GM21825 (cell line): ENCODE measurements around the gene MRPL37.

ENCODE experiments used
- ATAC-seq: cut with Tn5 transposase; IDR thresholded peaks from one replicate; pipeline ENCODE4 v1.9.1; 2021; ENCODE audit warnings: mild to moderate bottlenecking, moderate library complexity; ENCODE audit not compliant: unreplicated experiment

The MRPL37 gene

DNA sequence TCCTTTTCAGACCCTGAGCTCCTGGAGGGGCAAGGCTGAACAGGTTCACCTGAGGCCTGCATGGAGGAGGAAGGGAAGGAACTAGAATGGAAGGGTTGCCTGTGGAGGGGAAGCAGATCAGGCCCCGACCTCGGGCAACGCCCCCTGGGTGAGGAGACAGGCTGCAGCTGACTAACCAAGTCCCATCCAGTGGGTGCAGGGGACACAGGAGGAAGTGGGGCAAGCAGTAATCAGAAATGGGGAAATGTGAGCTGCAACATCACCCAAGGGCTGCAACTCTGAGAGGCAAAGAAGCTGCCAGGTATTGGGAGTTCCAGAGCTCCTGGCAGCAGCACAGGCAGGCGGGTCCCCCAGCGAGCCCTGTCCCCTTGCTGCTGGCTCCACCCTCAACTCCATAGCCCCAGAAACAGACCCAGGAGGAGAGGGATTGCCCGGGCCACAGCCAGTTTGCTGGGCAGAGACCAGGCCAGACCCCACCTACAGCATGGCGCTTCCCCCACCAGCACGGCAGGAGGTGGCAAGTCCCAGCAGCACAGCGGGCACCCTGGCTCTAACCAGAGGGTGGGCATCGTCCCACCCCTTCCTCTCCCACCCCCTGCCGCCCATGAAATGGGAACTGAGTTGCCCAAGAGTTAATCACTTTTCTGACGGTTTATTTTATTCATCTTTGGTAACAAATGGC lies 38.5 kb downstream of the MRPL37 start:
- ATAC-seq, result no peak

DNA sequence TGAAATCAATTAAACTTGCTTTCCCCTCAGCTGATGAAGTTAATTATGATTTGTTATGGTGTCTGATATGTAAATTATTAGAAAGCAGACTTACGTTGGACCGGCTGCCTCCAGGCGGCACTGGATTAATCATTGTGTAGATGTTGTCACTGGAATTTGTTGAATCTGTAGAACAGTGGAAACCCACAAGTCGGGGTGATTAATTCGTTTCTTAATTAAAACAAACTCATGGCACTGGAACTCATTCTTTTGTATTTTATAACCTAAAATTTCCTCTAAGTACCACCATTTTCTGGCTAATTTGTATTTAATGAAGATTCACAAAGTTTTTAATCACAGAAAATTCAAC lies 39.0 kb downstream of the MRPL37 start:
- no peak for ATAC-seq

DNA sequence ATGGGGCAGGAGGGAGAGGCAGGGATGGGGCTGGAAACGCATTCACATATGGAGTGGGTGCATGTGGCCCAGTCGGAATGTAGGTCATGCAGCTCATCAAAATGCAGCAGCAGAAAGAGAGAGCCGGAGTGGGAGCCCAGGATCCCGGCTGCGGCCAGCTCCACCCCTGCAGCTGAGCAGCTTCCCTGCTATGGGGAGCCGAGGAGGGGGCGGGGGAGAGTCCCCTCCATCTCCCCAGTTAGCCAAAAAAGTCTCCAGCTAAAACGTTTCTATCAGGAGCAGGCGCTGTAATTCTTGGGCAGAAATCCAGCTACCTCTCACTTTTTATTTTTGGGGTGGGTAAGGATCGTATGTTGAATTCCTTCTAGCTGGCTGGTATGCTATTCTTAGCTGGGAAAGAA lies 39.7 kb downstream of the MRPL37 start:
- no peak for ATAC-seq

DNA sequence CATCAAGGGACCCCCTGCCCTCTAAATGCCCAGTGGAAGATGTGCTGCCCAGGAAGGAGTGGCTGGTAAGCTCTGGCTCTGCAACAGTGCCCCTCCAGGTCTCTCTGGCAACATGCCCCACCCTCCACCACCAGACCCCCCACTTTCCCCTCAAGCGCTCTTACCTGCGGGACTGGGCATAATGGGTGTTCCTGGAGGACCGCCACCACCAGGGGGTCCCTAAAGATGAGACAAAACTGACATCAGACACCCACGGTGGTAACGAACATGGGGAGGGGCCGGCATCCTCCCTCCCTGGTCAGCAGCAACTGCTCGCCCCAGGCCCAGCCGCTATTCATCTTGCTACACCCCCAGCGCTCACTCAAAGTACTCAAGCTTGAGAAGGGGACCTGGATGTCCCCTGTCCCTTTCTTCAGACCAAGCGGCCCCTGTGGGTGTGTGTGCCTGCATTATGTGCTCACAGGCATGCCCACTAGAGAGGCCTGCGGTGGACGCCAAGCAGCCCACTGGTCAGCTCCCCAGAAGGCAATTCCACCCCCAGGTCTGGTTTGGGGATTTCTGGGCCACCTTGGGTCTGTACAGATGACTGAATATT lies 40.9 kb downstream of the MRPL37 start:
- ATAC-seq, result no peak

DNA sequence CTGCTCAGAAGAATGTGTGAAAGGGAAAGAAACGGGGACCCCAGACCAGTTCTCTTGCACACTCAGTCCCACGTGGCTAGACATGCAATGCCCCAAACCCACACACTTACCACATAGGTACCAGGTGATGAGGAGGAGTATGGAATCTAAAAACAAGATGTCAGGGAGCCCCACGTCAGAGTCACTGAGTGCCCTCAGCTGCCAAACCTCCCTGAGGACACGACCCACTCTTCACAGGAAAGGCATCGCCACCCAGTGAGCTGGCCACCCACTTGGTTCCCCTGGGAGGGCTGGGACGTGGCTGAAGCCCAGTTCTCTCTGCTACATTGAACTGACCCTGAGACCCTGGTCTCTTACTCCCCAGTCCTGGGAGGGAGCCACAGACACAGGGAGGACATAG lies 41.4 kb downstream of the MRPL37 start:
- ATAC-seq, result no peak

DNA sequence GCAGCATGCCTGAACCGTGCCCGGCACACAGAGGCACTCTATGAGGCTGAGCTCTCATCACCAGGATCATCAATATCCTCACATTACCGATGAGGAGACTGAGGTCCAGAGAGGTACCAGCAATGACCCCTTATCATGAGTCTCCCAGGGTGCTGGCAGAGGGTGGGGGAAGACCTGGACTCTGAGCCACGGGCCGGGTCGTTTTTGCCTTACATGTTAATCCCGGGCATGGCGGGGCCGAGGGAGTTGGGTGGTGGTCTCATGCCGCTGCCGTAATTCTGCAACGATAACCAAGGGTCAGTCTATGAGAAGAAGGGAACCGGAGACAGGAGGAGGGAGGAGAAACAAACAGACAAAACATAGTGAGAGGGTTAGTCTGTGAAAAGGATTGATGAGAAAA lies 43.1 kb downstream of the MRPL37 start:
- ATAC-seq, result no peak

DNA sequence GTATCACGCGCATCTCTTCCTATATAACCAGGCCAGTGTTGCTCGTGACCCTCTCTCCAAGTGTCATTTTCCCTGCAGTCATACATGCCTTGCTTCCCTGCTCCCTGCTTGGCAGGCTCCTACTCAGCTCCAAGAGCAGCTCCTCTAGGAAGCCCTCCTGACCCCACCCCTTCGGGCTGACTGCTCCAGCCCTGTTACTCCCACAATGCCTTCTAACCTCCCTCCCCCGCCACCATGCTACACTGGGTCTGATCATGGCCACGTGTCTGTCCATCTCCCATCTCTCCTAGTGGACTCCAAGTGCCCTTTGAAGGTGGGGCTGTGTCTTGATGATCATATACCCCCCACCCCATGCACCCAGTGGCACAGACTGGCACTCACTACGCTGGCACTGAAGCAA lies 44.7 kb downstream of the MRPL37 start:
- ATAC-seq, result no peak

DNA sequence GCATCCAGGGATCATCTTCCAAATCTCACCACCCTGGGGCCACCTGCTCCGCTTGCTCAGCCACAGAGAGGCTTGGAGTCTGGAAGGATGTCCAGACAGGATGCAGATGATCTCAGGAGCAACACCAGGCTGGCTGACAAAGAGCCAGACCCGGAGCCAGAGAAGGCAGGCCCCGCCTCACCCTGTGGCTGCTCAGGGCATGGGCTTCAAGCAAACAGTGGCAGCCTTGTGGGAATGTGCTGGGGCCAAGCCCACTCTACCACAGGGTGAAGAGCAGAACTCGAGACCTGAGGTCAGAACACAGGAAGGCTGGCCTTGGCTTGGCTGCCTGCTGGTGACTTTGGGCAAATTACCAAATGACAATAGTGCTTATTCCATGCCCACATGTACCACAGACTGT lies 45.5 kb downstream of the MRPL37 start:
- no peak for ATAC-seq

DNA sequence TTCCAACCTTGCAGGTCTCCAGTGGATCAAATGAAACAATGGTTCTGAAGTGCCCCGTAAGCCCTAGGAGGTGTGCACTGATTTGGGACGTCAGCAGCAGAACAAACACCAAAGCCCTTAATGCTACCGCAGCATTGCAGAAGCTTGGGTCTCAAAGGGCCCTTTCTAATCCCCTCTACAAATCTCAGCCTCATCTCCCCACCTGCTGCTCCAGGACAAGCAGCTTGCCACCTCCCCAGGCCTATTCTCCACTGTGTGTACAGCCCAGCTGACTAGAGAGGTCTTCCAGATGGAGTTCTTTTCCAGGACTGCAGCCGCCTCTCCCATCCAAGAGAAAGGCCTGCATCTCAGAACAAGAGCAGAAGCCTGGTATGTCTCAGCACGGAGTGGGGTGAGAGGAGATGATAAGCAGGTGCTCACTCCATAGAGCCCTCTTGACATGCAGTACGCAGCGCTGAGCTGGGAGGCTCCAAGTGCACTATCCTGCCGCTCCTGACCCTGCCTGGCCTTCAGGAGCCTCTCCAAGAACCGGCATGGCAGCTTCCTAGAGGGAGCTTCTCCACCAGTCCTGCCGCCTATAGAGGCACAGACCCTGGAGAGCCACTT lies 46.3 kb downstream of the MRPL37 start:
- no peak for ATAC-seq

DNA sequence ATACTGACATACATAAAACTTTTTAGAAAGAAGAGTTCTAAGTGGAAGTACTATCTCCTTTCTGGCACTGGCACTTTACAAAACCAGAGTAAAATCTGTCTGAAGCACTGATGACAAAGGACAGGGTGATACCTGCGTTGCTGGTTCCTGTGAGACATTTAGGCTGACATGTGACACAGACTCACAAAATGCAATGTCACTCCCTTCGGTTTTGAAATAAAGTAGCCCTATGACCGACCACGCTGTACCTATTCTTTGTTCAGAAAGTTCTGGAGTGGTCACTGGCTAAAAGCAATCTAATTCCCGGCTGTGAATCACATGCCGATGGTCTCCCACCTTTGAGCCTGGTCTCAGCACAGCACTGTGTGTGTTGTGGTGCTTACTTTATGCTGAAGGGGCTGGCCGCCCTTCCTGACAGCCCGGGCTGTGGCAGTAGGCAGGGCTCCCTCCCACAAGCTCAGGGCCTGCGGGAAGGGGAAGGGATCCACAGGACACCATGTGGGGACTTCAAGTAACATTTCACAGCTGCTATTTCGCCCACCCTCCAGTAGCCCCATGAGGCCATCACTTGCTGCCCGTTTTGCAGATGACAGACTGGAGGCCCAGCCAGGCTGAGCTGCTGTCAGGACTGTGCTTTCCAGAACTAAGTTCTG lies 48.0 kb downstream of the MRPL37 start:
- no peak for ATAC-seq

DNA sequence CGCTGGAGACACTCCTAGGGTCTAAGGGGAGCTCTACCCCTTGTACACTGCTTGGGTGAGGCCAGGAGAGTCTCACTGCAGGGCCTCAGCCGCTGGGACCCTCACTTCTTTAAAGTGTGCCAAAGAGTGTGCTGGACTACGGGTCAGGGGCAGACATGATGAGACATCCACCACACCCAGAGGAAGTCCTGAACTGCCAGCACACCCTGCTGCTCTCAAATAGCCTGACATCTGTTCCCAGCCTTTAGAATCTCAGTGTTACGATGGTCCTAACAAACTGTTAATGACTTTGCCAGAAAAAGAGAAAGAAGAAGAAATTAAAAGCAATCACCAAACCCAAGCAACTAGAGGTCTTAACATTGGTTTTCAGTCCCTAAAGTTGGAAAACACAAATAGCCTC lies 49.0 kb downstream of the MRPL37 start:
- ATAC-seq, result no peak

DNA sequence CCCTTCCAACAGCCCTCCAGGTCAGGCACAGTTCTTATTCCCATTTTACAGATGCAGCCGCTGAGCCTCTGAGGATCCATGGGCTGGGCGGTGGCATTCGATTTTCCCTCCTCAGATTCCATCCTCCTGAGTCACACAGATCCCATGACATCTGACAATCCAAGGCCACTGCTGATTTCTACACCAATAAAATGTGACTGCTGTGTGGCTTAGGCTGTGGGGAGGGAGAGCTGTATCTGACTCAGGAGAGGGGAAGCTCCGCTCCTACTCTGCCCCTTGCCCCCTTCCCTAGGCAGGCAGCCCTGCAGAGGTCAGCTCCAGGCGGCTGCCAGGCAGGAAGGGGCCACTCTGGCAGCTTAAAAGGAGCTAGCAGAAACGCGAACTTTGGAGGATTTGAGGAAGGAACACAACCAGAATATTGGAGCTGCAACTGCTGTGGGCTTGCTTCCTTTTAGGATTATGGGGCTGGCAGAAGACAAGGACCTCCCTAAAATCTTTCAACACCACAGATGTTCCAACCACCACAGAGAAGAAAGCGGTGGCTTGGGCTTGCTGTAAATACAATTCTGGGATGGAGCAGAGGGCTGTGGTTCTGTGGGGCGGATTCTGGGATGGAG lies 50.0 kb downstream of the MRPL37 start:
- no peak for ATAC-seq

DNA sequence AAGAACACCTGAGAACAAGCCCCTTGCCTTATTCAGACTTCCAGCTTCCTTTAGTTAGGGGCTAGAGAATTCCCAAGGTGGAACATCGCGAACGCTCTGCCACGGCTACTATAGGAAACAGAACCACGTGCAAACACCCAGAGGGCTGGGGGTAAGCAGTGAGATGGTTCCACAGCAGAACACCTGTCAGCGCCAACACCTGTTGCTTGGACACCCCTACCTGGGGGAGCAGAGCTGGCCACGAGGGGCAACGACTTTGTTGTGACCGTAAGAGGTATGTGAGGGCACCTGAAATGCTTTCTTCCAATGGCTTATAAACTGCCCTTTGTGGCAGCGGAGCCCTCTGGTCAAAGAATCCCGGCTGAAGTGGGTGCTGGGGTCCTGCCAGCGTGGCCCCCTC lies 50.7 kb downstream of the MRPL37 start:
- no peak for ATAC-seq

DNA sequence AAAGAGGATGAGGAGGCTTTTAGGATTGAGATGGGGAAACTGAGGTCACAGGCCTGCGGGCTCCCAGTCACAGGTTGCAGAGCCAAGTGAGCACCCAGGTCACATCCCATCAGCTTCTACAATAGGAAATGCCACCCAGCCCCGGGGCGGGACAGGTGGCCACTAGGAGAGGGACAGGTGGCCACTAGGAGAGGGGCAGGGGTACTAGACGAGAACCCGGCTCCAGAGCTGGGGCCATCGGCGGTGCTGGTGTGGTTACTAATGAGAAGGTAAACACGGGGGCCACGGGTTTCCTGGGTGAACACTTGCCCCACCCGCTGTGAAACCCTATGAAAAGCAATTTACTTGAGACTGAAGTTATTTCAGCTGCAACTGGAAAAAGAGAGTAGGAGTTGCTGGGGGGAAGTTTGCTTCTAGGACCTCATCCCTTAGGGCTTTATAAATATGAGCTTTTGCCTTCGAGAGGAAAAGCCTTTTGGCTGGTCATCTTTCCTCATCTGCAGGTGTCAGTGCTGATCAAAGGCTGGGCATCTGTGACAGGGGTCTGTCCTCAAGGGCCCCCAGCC lies 52.5 kb downstream of the MRPL37 start:
- no peak for ATAC-seq

DNA sequence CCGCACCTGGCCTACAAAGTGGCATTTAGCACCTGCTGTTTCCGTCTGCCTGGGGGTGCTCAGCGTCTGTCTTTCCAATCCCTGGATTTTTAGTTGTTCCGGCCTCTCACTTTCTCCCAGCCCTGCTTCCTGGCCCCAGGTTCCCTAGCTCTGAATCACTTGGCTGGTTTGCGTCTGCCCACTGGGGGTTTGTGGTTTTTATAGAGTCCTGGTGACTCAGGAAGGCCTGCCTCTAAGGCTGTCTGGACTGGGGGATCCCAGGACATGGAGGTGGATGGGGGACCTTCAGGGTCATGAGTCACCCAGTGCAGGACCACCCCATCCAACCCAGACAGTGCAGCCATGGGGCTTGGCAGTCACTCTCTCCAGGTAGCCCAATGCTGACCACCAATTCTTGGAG lies 53.5 kb downstream of the MRPL37 start:
- ATAC-seq, result no peak

DNA sequence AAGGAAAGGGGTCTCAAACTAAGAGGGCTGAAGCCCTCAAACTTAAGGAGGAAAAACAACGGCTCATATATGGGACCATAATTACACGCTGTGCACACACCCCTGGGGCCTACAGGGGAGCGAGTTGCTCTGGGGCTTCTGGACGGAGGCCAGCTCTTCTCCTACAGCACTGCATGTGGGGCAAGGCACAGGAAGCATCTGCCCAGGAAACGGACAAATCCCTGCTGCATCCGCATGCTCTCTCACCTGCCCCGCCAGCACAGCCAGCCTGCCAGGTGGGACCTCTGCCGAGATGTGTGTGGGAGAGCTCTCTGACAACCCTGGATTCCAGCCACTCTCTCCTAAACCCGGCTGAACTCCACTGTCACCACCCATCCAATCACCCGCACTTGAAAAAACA lies 54.1 kb downstream of the MRPL37 start:
- no peak for ATAC-seq

DNA sequence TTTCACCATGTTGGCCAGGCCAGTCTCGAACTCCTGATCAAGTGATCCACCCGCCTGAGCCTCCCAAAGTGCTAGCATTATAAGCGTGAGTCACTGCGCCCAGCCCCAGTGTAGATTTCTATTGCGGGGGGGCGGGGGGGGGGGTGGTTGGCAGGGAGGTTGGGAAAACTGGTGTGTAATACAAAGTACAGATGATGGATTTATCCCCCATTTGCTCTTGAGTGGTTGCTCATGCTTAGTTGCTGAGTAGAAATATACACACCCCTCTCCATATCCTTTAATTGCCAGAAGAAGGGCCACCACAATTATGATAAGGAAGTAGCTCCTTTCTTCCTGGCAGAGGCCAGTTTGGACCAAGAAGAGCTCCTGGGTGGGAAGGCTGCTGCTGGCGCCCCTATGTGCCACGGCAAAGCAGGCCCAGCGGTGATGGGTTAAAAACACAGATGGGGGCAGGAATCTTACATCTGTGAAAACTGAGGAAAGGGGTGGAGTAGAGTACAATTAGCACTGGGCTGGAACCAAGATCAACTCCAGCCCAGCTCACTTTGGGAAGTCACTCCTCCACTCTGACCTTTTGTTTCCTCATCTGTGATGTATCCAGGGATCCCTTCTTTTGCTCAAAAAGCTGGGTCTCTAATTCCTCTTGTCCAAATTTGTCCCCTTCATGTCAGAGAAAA lies 55.2 kb downstream of the MRPL37 start:
- no peak for ATAC-seq

DNA sequence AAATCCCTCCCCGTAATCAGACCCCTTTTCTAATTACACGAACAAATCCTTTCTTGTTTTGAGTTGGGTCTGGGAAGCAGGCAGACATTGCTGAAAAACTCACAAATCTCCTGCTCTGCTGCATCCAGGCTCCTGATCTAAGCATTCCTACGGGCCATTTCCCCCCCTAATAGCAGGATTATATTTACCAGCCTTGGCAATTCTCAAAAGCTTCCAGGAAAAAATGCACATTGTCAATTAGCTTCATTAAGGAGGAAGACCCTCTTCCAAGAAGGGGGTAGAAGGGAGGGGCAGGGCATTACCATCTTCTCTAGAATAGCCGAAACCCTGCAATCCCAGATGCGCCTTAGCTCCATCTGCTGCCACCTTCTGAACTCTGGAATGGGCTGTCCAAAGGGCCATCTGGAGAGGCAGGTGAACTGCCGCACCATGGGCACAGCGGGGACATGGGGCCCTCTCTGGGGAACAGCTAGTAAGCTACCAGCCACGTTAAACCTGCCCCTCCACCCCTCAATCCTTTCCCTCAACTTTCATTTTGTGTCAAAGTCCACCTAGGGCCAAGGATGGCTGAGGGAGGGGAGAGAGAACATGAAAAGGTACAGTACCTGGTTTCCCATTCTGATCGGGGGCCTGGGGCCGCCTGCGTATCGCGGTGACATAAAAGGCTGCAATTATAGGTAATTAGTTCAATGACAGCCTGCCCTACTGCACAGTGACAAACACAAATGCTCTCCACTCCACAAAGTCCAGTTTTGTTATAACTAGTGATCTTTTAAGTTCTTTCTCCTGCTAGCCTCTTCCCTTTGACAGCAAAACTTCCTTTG lies 56.8 kb downstream of the MRPL37 start:
- ATAC-seq, result no peak

DNA sequence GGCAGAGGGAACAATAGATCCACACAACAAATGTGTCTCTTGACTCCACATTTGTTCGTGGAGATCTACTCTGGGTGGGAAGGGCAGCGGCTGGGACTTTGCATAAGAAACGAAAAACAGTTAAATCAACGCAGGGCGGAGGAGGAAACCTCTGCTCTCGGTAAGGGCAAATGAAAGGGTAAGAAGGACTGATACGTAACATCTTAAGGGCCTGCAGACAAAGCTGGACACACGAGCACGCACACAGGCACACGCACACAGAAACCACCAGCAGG lies 57.3 kb downstream of the MRPL37 start:
- ATAC-seq, result no peak

DNA sequence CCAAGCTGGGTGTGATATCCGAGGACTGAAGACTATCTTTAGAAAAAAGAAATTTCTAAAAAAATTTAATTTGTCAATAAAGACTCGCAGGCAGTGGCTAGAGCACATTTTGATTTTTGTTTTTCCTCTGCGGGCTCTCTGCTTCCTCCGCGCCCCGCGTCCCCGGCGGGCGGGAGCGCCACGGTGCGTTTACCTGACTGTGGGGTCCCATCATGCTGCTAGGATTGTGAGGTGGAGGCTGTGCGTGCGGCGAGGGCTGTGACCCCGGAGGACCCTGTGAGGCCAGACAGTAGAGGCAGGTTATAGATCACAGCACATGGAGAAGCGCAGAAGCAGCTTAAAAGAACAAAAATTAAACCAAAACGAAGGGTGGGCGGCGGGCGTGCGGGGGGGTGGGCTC lies 57.9 kb downstream of the MRPL37 start:
- ATAC-seq, result no peak
